Mesenchymal stem cell (in vitro differentiated cells and primary cell): ENCODE measurements around the gene NFIL3.
A peak's percentile ranks its signal among the peaks of the same experiment; 100 is the strongest.

Source experiments
- DNase-seq: peaks from one replicate; pipeline ENCODE4 v3.0.0-alpha.2; 2013
- H2AFZ ChIP-seq: one replicate; pipeline ENCODE4 v1.6.1; 2013; ENCODE audit warnings: low read depth, mild to moderate bottlenecking, control low read depth, inconsistent platforms, low read length, moderate library complexity
- H2AK5ac ChIP-seq: 2 replicates; pipeline ENCODE4 v1.6.1; 2013; ENCODE audit warnings: low read length, moderate library complexity, mild to moderate bottlenecking, inconsistent platforms; ENCODE audit not compliant: severe bottlenecking
- H2BK120ac ChIP-seq: one replicate; pipeline ENCODE4 v1.6.1; 2013; ENCODE audit warnings: low read depth, mild to moderate bottlenecking, inconsistent platforms, low read length, moderate library complexity
- H2BK12ac ChIP-seq, 2 experiments: one replicate each; pipeline ENCODE4 v1.6.1; 2013; ENCODE audit warnings: inconsistent platforms in 2 of 2, low read length in 2 of 2, mild to moderate bottlenecking in 2 of 2, moderate library complexity in 2 of 2, control low read depth in 1 of 2
- H2BK15ac ChIP-seq: one replicate; pipeline ENCODE4 v1.6.1; 2013; ENCODE audit warnings: mild to moderate bottlenecking, low read depth, inconsistent platforms; ENCODE audit not compliant: poor library complexity, severe bottlenecking
- H2BK5ac ChIP-seq: 2 replicates; pipeline ENCODE4 v1.6.1; 2013; ENCODE audit warnings: low read depth, mild to moderate bottlenecking, low read length, control low read depth, inconsistent platforms; ENCODE audit not compliant: poor library complexity, severe bottlenecking
- H3K14ac ChIP-seq, 2 experiments: one replicate each; pipeline ENCODE4 v1.6.1; 2013; ENCODE audit warnings: inconsistent platforms in 2 of 2, low read length in 2 of 2, control low read depth in 1 of 2, mild to moderate bottlenecking in 1 of 2, moderate library complexity in 1 of 2
- H3K18ac ChIP-seq, 2 experiments: one replicate each; pipeline ENCODE4 v1.6.1; 2013; ENCODE audit warnings: inconsistent platforms in 2 of 2, low read length in 2 of 2, control low read depth in 1 of 2, low read depth in 1 of 2, mild to moderate bottlenecking in 1 of 2
- H3K23ac ChIP-seq, 2 experiments: one replicate each; pipeline ENCODE4 v1.6.1; 2013; ENCODE audit warnings: inconsistent platforms in 2 of 2, low read length in 2 of 2, mild to moderate bottlenecking in 2 of 2, moderate library complexity in 2 of 2, control low read depth in 1 of 2
- H3K27ac ChIP-seq: 2 replicates; pipeline ENCODE4 v1.5.1; 2013; ENCODE audit warnings: mild to moderate bottlenecking, moderate library complexity, low read length, control low read depth, inconsistent platforms; ENCODE audit not compliant: poor library complexity, severe bottlenecking
- H3K27me3 ChIP-seq, 2 experiments: 2 replicates each; pipeline versions ENCODE4 v1.6.1 to v1.7.0; 2013; ENCODE audit warnings: low read length in 2 of 2, mild to moderate bottlenecking in 2 of 2, moderate library complexity in 2 of 2, control low read depth in 1 of 2, inconsistent platforms in 1 of 2; ENCODE audit not compliant: control insufficient read depth in 1 of 2, insufficient read depth in 1 of 2
- H3K36me3 ChIP-seq, 2 experiments: 2 replicates each; pipeline versions ENCODE4 v1.6.1 to v1.7.0; 2013; ENCODE audit warnings: low read length in 2 of 2, control low read depth in 1 of 2, inconsistent platforms in 1 of 2, low read depth in 1 of 2, mild to moderate bottlenecking in 1 of 2; ENCODE audit not compliant: insufficient read depth in 2 of 2, control insufficient read depth in 1 of 2
- H3K4ac ChIP-seq, 2 experiments: one replicate each; pipeline ENCODE4 v1.6.1; 2013; ENCODE audit warnings: inconsistent platforms in 2 of 2, low read length in 2 of 2, mild to moderate bottlenecking in 2 of 2, moderate library complexity in 2 of 2, control low read depth in 1 of 2, low read depth in 1 of 2
- H3K4me1 ChIP-seq: 2 replicates; pipeline ENCODE4 v1.6.1; 2013; ENCODE audit warnings: low read depth, low read length, control low read depth; ENCODE audit not compliant: control insufficient read depth, insufficient read depth
- H3K4me2 ChIP-seq: 2 replicates; pipeline ENCODE4 v1.6.1; 2013; ENCODE audit warnings: low read length, mild to moderate bottlenecking, inconsistent platforms; ENCODE audit not compliant: poor library complexity, severe bottlenecking
- H3K4me3 ChIP-seq, 2 experiments: 2 replicates each; pipeline versions ENCODE4 v1.5.1 to v1.7.0; 2013; ENCODE audit warnings: low read length in 2 of 2, mild to moderate bottlenecking in 2 of 2, control low read depth in 1 of 2, low read depth in 1 of 2; ENCODE audit not compliant: insufficient read depth in 1 of 2
- H3K79me1 ChIP-seq: replicated peaks from 2 replicates; pipeline ENCODE4 v1.6.1; 2013; ENCODE audit warnings: mild to moderate bottlenecking, control low read depth, low read length, inconsistent platforms; ENCODE audit not compliant: poor library complexity, severe bottlenecking
- H3K9ac ChIP-seq: 2 replicates; pipeline ENCODE4 v1.7.0; 2013; ENCODE audit warnings: mild to moderate bottlenecking, low read length, moderate library complexity
- H3K9me3 ChIP-seq: 2 replicates; pipeline ENCODE4 v1.7.0; 2013; ENCODE audit warnings: mild to moderate bottlenecking, low read length; ENCODE audit not compliant: control insufficient read depth
- H4K8ac ChIP-seq: one replicate; pipeline ENCODE4 v1.6.1; 2013; ENCODE audit warnings: inconsistent platforms, mild to moderate bottlenecking, low read length, moderate library complexity
- H4K91ac ChIP-seq: one replicate; pipeline ENCODE4 v1.6.1; 2013; ENCODE audit warnings: mild to moderate bottlenecking, low read length, inconsistent platforms
- WGBS: methylation state at CpG from one replicate; pipeline ENCODE4 v1.1.7; 2013; ENCODE audit warnings: mixed read lengths; 5-methylcytosine and 5-hydroxymethylcytosine counted together

NFIL3 gene

GRCh38 chr9:91452844-91453243 lies 29.2 kb upstream of the NFIL3 start:
- no peaks in the 10 kb centered on the region for H3K36me3 ChIP-seq
- no peak overlapping the region for H2AFZ ChIP-seq
- no peak overlapping the region for H4K8ac ChIP-seq
- H3K9ac ChIP-seq, result no peak overlapping the region
- no peak overlapping the region for H3K4me3 ChIP-seq
- no peak overlapping the region for H3K18ac ChIP-seq
- no peak overlapping the region for H2BK120ac ChIP-seq
- H4K91ac ChIP-seq, result no peak overlapping the region
- no peak overlapping the region for H2AK5ac ChIP-seq
- H3K4ac ChIP-seq, result no peak overlapping the region
- H3K23ac ChIP-seq, result no peak overlapping the region
- no peak overlapping the region for H2BK15ac ChIP-seq
- H3K14ac ChIP-seq, result no peak overlapping the region
- no peaks in the 10 kb centered on the region for H3K4me1 ChIP-seq
- no peaks in the 10 kb centered on the region for H3K79me1 ChIP-seq
- H3K4me2 ChIP-seq, result no peak overlapping the region
- no peak overlapping the region for H2BK5ac ChIP-seq
- no peak overlapping the region for H3K27ac ChIP-seq
- 100% methylated on average over 1 of the region's 1 CpG for WGBS
- H3K27me3 ChIP-seq, result no peaks in the 10 kb centered on the region
- no peak for DNase-seq
- H2BK12ac ChIP-seq, result no peak overlapping the region
- peaks cover 9% of the 10 kb centered on the region for H3K9me3 ChIP-seq

DNA sequence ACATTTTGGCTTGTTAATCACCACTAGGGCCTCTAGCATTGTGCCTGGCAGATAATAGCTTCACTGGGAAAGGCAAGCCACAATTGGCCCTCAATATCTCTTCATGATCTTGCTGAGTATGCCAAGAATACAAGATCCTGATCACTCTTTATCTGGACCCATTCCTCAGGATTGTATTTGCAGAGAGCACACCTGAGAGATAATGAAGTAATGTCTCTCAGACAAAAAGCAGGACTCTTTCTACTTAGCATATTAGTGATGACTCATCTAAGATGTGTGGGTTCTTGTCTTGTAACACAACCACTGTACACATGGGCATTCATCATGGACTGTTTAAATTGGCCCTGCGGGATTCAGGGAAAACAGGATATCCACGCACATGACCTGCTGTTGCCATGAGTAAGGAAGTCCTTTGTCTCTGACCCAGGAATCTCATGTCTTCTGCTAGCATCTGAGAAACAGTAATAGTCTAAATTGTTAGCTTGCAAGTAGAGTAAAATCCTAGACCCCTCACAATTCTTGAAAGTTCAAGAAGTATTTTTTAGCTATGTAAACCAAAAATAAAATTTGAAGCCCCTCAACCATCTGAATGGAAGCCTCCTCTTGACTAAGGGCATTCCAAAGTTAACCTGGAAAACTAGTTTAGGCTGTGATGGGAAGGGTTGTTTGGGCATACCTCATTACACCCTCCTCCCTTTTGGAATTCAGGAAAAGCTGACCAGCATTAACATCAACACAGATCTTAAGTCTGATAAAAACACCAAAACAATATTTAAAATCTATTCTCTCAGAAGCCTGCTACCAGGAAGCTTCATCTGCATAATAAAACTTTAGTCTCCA lies 28.0 kb upstream of the NFIL3 start:
- no peak overlapping the region for H3K18ac ChIP-seq
- H3K27me3 ChIP-seq, result no peaks in the 10 kb centered on the region
- no peak overlapping the region for H2BK12ac ChIP-seq
- H3K9me3 ChIP-seq, result peaks cover 9% of the 10 kb centered on the region
- no peak overlapping the region for H2AFZ ChIP-seq
- H2BK15ac ChIP-seq, result no peak overlapping the region
- H3K9ac ChIP-seq, result no peak overlapping the region
- H4K91ac ChIP-seq, result no peak overlapping the region
- no peak overlapping the region for H3K23ac ChIP-seq
- H2AK5ac ChIP-seq, result no peak overlapping the region
- H4K8ac ChIP-seq, result no peak overlapping the region
- H3K4me3 ChIP-seq, result no peak overlapping the region
- H3K79me1 ChIP-seq, result no peaks in the 10 kb centered on the region
- peak; percentile 27 for DNase-seq
- no peak overlapping the region for H3K4ac ChIP-seq
- H3K4me1 ChIP-seq, result no peaks in the 10 kb centered on the region
- H3K14ac ChIP-seq, result no peak overlapping the region
- no peak overlapping the region for H3K27ac ChIP-seq
- no peaks in the 10 kb centered on the region for H3K36me3 ChIP-seq
- H3K4me2 ChIP-seq, result no peak overlapping the region
- H2BK5ac ChIP-seq, result no peak overlapping the region
- 88% methylated on average over 2 of the region's 2 CpGs for WGBS
- no peak overlapping the region for H2BK120ac ChIP-seq

GRCh38 chr9:91445135-91445534 lies 21.5 kb upstream of the NFIL3 start:
- Histone ChIP-seq H2BK5ac (no peak overlapping the region), H3K4me1 (no peaks in the 10 kb centered on the region), H3K79me1 (no peaks in the 10 kb centered on the region), H2AK5ac (no peak overlapping the region), H3K27ac (no peak overlapping the region), H4K8ac (no peak overlapping the region), H3K9me3 (peaks cover 42% of the 10 kb centered on the region), H3K27me3 (no peaks in the 10 kb centered on the region), H4K91ac (no peak overlapping the region), H2BK12ac (no peak overlapping the region), H3K18ac (no peak overlapping the region), H3K23ac (no peak overlapping the region), H3K9ac (no peak overlapping the region), H2AFZ (no peak overlapping the region), H3K4me3 (no peak overlapping the region), H3K4me2 (no peak overlapping the region), H2BK15ac (no peak overlapping the region), H3K14ac (no peak overlapping the region), H3K36me3 (peaks cover 0 to 3% of the 10 kb centered on the region in 2 experiments), H2BK120ac (no peak overlapping the region), H3K4ac (no peak overlapping the region)
- no peak for DNase-seq
- WGBS, result 66% methylated on average over 1 of the region's 1 CpG

- H3K27ac ChIP-seq, result no peak overlapping the region
- peaks cover 0 to 3% of the 10 kb centered on the region in 2 experiments for H3K36me3 ChIP-seq
- no peak overlapping the region for H4K91ac ChIP-seq
- no peak overlapping the region for H3K4ac ChIP-seq
- H3K18ac ChIP-seq, result no peak overlapping the region
- H2AK5ac ChIP-seq, result no peak overlapping the region
- no peak overlapping the region for H3K4me2 ChIP-seq
- no peak overlapping the region for H2BK120ac ChIP-seq
- no peaks in the 10 kb centered on the region for H3K4me1 ChIP-seq
- H2BK12ac ChIP-seq, result no peak overlapping the region
- no peak overlapping the region for H4K8ac ChIP-seq
- H3K9ac ChIP-seq, result no peak overlapping the region
- no peak for DNase-seq
- H3K27me3 ChIP-seq, result no peaks in the 10 kb centered on the region
- H3K79me1 ChIP-seq, result no peaks in the 10 kb centered on the region
- peaks cover 42% of the 10 kb centered on the region for H3K9me3 ChIP-seq
- no peak overlapping the region for H2AFZ ChIP-seq
- H2BK5ac ChIP-seq, result peak overlapping the region; percentile 24
- no peak overlapping the region for H2BK15ac ChIP-seq
- H3K4me3 ChIP-seq, result no peak overlapping the region
- H3K23ac ChIP-seq, result no peak overlapping the region
- no peak overlapping the region for H3K14ac ChIP-seq
Observed at GRCh38 chr9:91443994-91444392, 20.4 kb upstream of the NFIL3 start.
